ENCODE data around the gene CHRNA1. TPM values are rescaled to one million over a fixed set of nuclear protein-coding genes. Genes with fewer than 3 reads are reported as not detected.

Gene CHRNA1
- total RNA-seq, 1 experiment from 2014 or later, result not detected

DNA sequence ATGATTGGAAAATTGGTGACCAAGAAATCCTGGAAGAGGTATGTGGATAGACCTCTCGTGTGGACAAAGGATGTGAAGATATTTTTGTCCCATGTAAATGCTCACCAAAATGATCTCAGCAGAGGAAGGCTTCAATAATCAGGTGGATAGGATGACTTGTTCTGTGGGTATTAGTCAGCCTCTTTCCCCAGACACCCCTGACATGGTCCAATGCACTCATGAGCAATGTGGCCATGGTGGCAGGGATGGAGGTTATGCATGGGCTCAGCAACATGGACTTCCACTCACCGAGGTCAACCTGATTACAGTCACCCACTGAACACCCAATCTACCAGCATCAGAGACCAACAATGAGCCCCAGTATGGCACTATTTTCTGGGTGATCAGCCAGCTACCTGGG is 20.2 kb downstream of the CHRNA1 start:
- H2AK5ac ChIP-seq (ENCODE audit: insufficient read length, low read length), result no peak overlapping the region
- no peak overlapping the region for H3K14ac ChIP-seq (ENCODE audit: insufficient read depth, low read length)
- no peak overlapping the region for H2BK120ac ChIP-seq (ENCODE audit: low read depth, low read length, poor library complexity, severe bottlenecking)
- H2BK20ac ChIP-seq (ENCODE audit: low read depth, low read length, poor library complexity, severe bottlenecking), result no peak overlapping the region
- H3K18ac ChIP-seq (ENCODE audit: insufficient read length, low read depth, low read length), result no peak overlapping the region
- no peak overlapping the region for H3K4ac ChIP-seq (ENCODE audit: low read depth, low read length)
- H3K4me1 Mint-ChIP-seq, result peaks cover 7 to 8% of the 10 kb centered on the region in 2 experiments; a peak in 3 of 4 replicates
- no peaks in the 10 kb centered on the region for H3K79me1 ChIP-seq (ENCODE audit: insufficient read depth, low read depth, low read length, poor library complexity, severe bottlenecking)
- H3K56ac ChIP-seq (ENCODE audit: insufficient read length, low read depth, low read length), result no peak overlapping the region
- no peak for DNase-seq
- no peaks in the 10 kb centered on the region for H3K79me2 ChIP-seq (ENCODE audit: insufficient read depth, low read length)
- H4K20me1 ChIP-seq (ENCODE audit: control insufficient read depth, insufficient read depth, insufficient read length), result no peaks in the 10 kb centered on the region
- no peak overlapping the region for H3K4me3 Mint-ChIP-seq
- no peak overlapping the region for H4K5ac ChIP-seq (ENCODE audit: insufficient read length, low read depth, low read length)
- no peak overlapping the region for H4K91ac ChIP-seq (ENCODE audit: insufficient read length, low read depth, low read length)
- H3K27me3 Mint-ChIP-seq (ENCODE audit: low read depth), result no peaks in the 10 kb centered on the region
- H3K23ac ChIP-seq (ENCODE audit: insufficient read length, low read depth, low read length), result no peak overlapping the region
- H2BK12ac ChIP-seq (ENCODE audit: insufficient read length, low read depth, low read length), result no peak overlapping the region
- H3K4me2 ChIP-seq (ENCODE audit: insufficient read depth, insufficient read length, low read length), result no peak overlapping the region
- H3K9me3 ChIP-seq (ENCODE audit: control insufficient read depth, low read depth, low read length), result no peaks in the 10 kb centered on the region
- WGBS (ENCODE audit: extremely low coverage, insufficient read length, low lambda C conversion rate), result no CpG with 5 or more reads among the region's 2 CpGs
- no peak overlapping the region for H2AFZ ChIP-seq (ENCODE audit: low read length)
- H3K4me1 ChIP-seq (ENCODE audit: insufficient read depth, low read length), result peaks cover 1% of the 10 kb centered on the region; the same call in 1 of the 2 replicates
- H3K27ac Mint-ChIP-seq, result no peak overlapping the region
- no peaks in the 10 kb centered on the region for H3K23me2 ChIP-seq (ENCODE audit: insufficient read length, low read depth, low read length, poor library complexity, severe bottlenecking)
- H2BK15ac ChIP-seq (ENCODE audit: low read depth, low read length), result no peak overlapping the region
- H3K36me3 Mint-ChIP-seq (ENCODE audit: insufficient read depth in 1 of 3, low read depth in 3 of 3), result no peaks in the 10 kb centered on the region
- no peaks in the 10 kb centered on the region for H3K9me3 Mint-ChIP-seq
- no peaks in the 10 kb centered on the region for H3K27me3 ChIP-seq (ENCODE audit: insufficient read depth, low read length)
- no peak overlapping the region for H3T11ph ChIP-seq (ENCODE audit: low read length)
- no peak overlapping the region for H3K9ac ChIP-seq (ENCODE audit: extremely low read depth, insufficient read length, low read length)
- H4K8ac ChIP-seq (replicated peaks; ENCODE audit: insufficient read length, low read depth, low read length), result no peak overlapping the region
- H3K27ac ChIP-seq (ENCODE audit: insufficient read length, low read depth, low read length), result no peak overlapping the region
- no peak overlapping the region for H2BK5ac ChIP-seq (ENCODE audit: insufficient read length, low read length)
- TF ChIP-seq CTCF (conservative IDR thresholded peaks at IDR 0.05), result no peak

All from H9 (cell line).